SK-N-SH (cell line): ENCODE measurements around the gene PTH2.

Experiments
- CTCF ChIP-seq: fragments of 200-600 bp; sonication (generic); IDR thresholded peaks from 2 replicates; pipeline ENCODE4 v1.6.1; 2017; ENCODE audit warnings: antibody characterized with exemption, mild to moderate bottlenecking, moderate library complexity
- EZH2phosphoT487 ChIP-seq: fragments of 200-600 bp; sonication (generic); IDR thresholded peaks from 2 replicates; pipeline ENCODE4 v1.6.1; 2017; ENCODE audit warnings: low read depth, mixed run types, mild to moderate bottlenecking, antibody characterized with exemption, moderate library complexity, borderline replicate concordance
- GABPA ChIP-seq: IDR thresholded peaks from 2 replicates; pipeline ENCODE4 v1.4.0; 2012; ENCODE audit warnings: low read depth, mild to moderate bottlenecking
- JUND ChIP-seq: IDR thresholded peaks from 2 replicates; pipeline ENCODE4 v1.4.0; 2012
- MAX ChIP-seq: IDR thresholded peaks from 2 replicates; pipeline ENCODE4 v1.4.0; 2012; ENCODE audit warnings: low read depth
- MXI1 ChIP-seq: IDR thresholded peaks from 2 replicates; pipeline ENCODE4 v1.6.1; 2012; ENCODE audit warnings: mild to moderate bottlenecking, low read depth, low read length, improper control_type of control experiment
- NFIC ChIP-seq: IDR thresholded peaks from 2 replicates; pipeline ENCODE4 v1.4.0; 2012; ENCODE audit warnings: borderline replicate concordance
- PBX3 ChIP-seq: IDR thresholded peaks from 2 replicates; pipeline ENCODE4; 2012
- POLR2AphosphoS5 ChIP-seq: IDR thresholded peaks from 2 replicates; pipeline ENCODE4 v1.6.1; 2012; ENCODE audit warnings: low read depth, low read length
- RCOR1 ChIP-seq: fragments of 150-350 bp; IDR thresholded peaks from 2 replicates; pipeline ENCODE4 v1.6.1; 2017; ENCODE audit warnings: antibody characterized with exemption, low read length
- TAF1 ChIP-seq: IDR thresholded peaks from 2 replicates; pipeline ENCODE4 v1.6.1; 2012; ENCODE audit warnings: low read depth, mild to moderate bottlenecking, low read length, moderate library complexity, borderline replicate concordance
- USF2 ChIP-seq: fragments of 150-350 bp; IDR thresholded peaks from 2 replicates; pipeline ENCODE4 v1.6.1; 2017; ENCODE audit warnings: antibody characterized with exemption, low read length, low read depth, borderline replicate concordance

- TF ChIP-seq CTCF (no peak), MXI1 (no peak), NFIC (no peak), USF2 (no peak), TAF1 (no peak), EZH2phosphoT487 (no peak), RCOR1 (no peak), POLR2AphosphoS5 (no peak), JUND (no peak), PBX3 (no peak), MAX (no peak), GABPA (no peak)
Observed at GRCh38 chr19:49468746-49469447, 45.7 kb upstream of the PTH2 start.
